H4 (cell line): Measurements from ENCODE around the gene NACA. TPM values are rescaled to one million over a fixed set of nuclear protein-coding genes. Genes with fewer than 3 reads are reported as not detected.

Source experiments
- DNase-seq: peaks from one replicate; pipeline ENCODE4 v3.0.0-alpha.2; 2015; ENCODE audit warnings: low spot score
- total RNA-seq: library from RNA; depleted of rRNA; stranded (reverse); fragments of >200 nt; shearing (Covaris generic); gene quantifications from 2 replicates; pipeline ENCODE4 v1.2.3, GENCODE V29; 2014; rRNA removed

The NACA gene
- total RNA-seq, 1 experiment from 2014 or later: 1,775 TPM

GRCh38 chr12:56688129-56688845 is 36.8 kb downstream of the NACA start, which contains the start of gene PTGES3:
PTGES3 (minus strand) TSS chr12:56688284; CDS start chr12:56687999, 285 bp downstream.
- DNase-seq: peak; percentile 97

- peak; percentile 14 for DNase-seq
These were observed 37.6 kb downstream of the NACA start for GRCh38 chr12:56687223-56688128.

DNA sequence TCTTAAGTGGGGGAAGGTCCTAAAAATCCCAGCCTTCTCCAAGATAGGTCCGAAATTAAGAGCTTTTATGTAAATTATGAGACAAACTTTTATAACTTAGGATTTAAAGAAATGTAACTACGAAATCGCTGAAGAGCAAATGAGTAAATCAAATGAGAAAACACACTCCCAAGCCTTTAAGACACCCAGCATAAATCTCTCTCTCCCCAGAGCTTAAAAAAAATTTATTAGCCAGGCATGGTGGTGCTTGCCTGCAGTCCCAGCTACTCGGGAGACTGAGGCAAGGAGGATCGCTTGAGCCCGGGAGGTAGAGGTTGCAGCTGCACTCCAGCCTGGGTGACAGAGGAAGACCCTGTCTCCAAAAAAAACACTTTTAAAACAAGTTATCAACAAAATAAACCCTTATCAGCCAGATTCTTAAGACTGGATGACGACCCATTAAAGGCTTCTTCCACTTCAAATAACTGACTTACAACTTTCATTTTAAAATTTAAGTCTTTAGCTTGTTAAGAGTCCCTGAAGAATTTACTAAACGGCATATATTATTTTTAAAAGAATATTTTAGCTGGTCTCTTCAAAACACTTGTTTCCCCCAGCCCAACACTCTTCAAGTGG is 40.2 kb downstream of the NACA start:
- no peak for DNase-seq

- no peak for DNase-seq
These were observed 42.8 kb downstream of the NACA start for GRCh38 chr12:56682323-56682722.

GRCh38 chr12:56679883-56680575 is 45.1 kb downstream of the NACA start:
- DNase-seq: no peak

- no peak for DNase-seq
These were observed 46.2 kb downstream of the NACA start for GRCh38 chr12:56678852-56679251.

DNA sequence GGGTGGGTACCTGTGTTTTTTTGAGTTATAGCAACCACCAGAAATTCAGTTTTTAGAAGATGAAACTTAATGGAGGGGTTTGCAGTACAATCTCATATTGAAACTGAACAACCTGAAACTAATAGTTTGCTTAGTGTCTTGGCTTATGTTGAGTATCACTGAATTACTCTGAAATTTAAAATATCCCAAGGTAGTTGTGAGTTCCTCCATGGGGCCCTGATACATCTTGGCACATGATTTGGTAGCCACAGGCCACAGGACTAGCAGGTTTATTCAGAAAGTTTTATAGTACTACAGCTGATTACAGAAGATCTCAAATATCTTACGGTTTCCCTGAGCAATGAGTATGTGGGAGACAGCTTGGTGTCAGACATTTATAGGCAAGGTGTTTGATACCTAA is 47.4 kb downstream of the NACA start:
- DNase-seq: no peak

- DNase-seq: no peak
These were observed 48.1 kb downstream of the NACA start for GRCh38 chr12:56676851-56677580.

DNA sequence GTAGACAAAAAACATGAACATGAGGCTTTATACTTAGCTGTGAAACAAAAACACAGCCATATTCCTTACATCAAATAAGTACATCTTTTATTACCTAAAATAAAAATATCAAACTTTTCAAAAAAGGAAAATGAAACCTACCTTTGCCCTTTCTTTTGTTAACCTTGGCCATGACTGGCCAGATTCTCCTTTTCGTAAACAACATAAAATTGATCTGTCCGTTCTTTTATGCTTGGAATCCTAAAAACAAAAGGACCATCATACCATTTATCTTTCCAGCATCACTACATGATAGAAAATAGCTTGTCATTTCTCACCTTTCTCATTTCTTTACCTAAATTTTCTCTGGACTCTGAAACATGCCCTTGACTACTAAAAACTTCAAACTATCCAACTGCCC is 53.5 kb downstream of the NACA start:
- no peak for DNase-seq

DNA sequence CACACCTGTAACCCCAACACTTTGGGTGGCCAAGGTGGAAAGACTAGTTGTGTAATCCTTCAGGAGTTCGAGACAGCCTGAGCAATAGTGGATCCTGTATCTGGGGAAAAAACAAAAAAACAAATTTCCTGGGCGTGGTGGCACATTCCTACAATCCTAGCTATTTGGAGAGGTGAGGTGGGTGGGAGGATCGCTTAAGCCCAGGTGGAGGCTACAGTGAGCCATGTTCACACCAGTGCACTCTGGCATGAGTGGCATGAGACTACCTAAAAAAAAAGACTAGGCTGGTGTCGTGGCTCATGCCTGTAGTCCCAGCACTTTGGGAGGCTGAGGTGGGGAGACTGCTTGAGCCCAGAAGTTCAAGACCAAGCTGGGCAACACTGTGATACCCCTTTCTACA is 54.3 kb downstream of the NACA start:
- no peak for DNase-seq

DNA sequence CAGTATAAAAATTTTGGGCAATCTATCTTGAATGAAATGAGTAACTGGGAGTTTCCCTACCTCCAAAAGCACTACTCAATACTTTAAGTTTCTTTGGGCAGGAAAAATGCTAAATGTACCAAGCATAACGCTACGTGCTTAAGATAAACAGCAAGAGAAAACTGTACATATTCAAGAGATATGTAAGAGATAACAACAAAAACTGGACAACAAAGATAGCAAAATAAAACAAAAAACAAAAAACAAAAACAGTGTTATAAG is 57.0 kb downstream of the NACA start:
- DNase-seq: no peak

Other genes with a start within 250 kb of the NACA start
- not detected in 2 replicates for gene GLS2, start 237.1 kb downstream of the NACA start, total RNA-seq
- 6.8 and 11.6 TPM in 2 replicates for gene RBMS2, start 203.5 kb downstream of the NACA start, total RNA-seq
- gene BAZ2A, start 95.0 kb downstream of the NACA start, total RNA-seq: 22.2 and 28.4 TPM in 2 replicates
- 765 and 888 TPM in 2 replicates for gene ATP5F1B, start 79.3 kb downstream of the NACA start, total RNA-seq
- 139 and 202 TPM in 2 replicates for gene PTGES3, start 37.0 kb downstream of the NACA start, total RNA-seq
- 51.1 and 51.7 TPM in 2 replicates for gene PRIM1, start 27.0 kb upstream of the NACA start, total RNA-seq
- 1.1 and 1.3 TPM in 2 replicates for gene HSD17B6, start 38.0 kb upstream of the NACA start, total RNA-seq
- 0.14 TPM in 1 of 2 replicates, not detected in the other for gene SDR9C7, start 209.1 kb upstream of the NACA start, total RNA-seq
- 0.25 TPM in 1 of 2 replicates, not detected in the other for gene RDH16, start 232.3 kb upstream of the NACA start, total RNA-seq